ENCODE data around the gene SLFN12L.
"Not testable (repeated sequence)": the region's sequence is repeated elsewhere in the genome, so short reads cannot be mapped to it uniquely, and the experiment has no call there.

SLFN12L gene

GRCh38 chr17:35541434-35541833, 4.0 kb upstream of the SLFN12L start:
- no peak for DNase-seq

GRCh38 chr17:35540589-35541404, 3.3 kb upstream of the SLFN12L start:
- DNase-seq: peak; percentile 59

- no peak for DNase-seq
Observed at GRCh38 chr17:35539659-35540026, 2.2 kb upstream of the SLFN12L start.

- no peak for DNase-seq
Observed at GRCh38 chr17:35536664-35537171, 760 bp downstream of the SLFN12L start.

- DNase-seq: not testable (repeated sequence)
Observed at GRCh38 chr17:35535406-35535805, 2.1 kb downstream of the SLFN12L start.

- DNase-seq: no peak
Observed at GRCh38 chr17:35534576-35535093, 2.8 kb downstream of the SLFN12L start.

- peak; percentile 43 for DNase-seq
Observed at GRCh38 chr17:35531160-35531559, 6.3 kb downstream of the SLFN12L start.

GRCh38 chr17:35529866-35530265, 7.6 kb downstream of the SLFN12L start:
- DNase-seq: peak; percentile 42

GRCh38 chr17:35529326-35529725, 8.2 kb downstream of the SLFN12L start:
- DNase-seq: not testable (repeated sequence)

- DNase-seq: no peak
Observed at GRCh38 chr17:35523296-35523695, 14.2 kb downstream of the SLFN12L start.

- DNase-seq: peak; percentile 67
Observed at GRCh38 chr17:35521654-35522256, 15.7 kb downstream of the SLFN12L start.

GRCh38 chr17:35521150-35521549, 16.3 kb downstream of the SLFN12L start:
- DNase-seq: no peak

- no peak for DNase-seq
Observed at GRCh38 chr17:35519906-35520442, 17.5 kb downstream of the SLFN12L start.

- no peak for DNase-seq
Observed at GRCh38 chr17:35519439-35519838, 18.0 kb downstream of the SLFN12L start.

- DNase-seq: not testable (repeated sequence)
Observed at GRCh38 chr17:35518431-35518830, 19.0 kb downstream of the SLFN12L start.

- no peak for DNase-seq
Observed at GRCh38 chr17:35515027-35515426, 22.5 kb downstream of the SLFN12L start.

GRCh38 chr17:35514564-35514963, 22.9 kb downstream of the SLFN12L start:
- DNase-seq: no peak

- no peak for DNase-seq
Observed at GRCh38 chr17:35510052-35510451, 27.4 kb downstream of the SLFN12L start.

GRCh38 chr17:35507714-35508113, 29.8 kb downstream of the SLFN12L start:
- not testable (repeated sequence) for DNase-seq

GRCh38 chr17:35499548-35499947, 37.9 kb downstream of the SLFN12L start:
- no peak for DNase-seq

- no peak for DNase-seq
Observed at GRCh38 chr17:35498448-35499178, 38.9 kb downstream of the SLFN12L start.

GRCh38 chr17:35496451-35497290, 40.8 kb downstream of the SLFN12L start:
- no peak for DNase-seq
